ENCODE results near the gene SIX5. TPM values are rescaled to one million over a fixed set of nuclear protein-coding genes. Genes with fewer than 3 reads are reported as not detected.

Gene SIX5
- total RNA-seq, 2 donors from 2014 or later = 11.0 to 15.8 TPM

DNA sequence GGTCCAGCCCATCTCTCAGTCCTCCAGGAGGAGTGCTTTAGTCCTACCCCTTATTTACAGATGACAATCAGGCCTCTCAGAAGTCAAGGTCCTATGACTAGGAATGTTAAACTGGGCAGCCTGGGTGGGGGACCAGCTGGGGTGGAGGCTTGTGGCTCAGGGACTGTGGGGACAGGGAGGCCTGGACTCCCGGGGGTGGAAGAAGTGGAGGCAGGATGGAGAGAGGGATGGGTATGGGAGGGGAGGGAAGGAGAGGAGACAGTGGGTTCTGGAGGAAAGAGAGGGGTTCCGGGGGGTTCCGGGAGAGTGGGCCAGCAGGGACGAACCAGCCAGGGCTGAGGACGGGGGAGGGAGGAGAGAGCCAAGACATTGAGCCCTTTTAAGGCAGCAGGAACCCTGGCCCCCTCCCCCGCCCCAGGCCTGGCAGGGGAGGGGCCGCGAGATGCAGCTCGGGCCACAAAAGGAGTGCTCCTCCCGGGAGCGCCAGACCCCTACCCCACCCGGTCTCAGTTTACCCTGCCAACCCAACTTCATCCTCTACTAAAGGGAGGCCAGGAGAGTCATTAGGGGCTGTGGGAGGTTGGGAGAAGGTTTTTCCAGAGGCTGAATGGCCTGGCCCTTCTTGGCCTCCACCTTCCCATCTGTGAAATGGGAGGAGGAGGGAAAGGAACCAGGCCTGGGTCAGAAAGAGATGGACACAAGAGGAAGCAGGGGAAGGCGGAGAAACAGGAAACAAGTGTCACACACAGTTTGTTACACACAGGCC is 11.6 kb upstream of the SIX5 start:
- Histone ChIP-seq H3K4me3 (peak overlapping the region; percentile 18), H3K27me3 (no peaks in the 10 kb centered on the region), H3K36me3 (no peaks in the 10 kb centered on the region), H3K9ac (ENCODE audit: low read depth in 2 of 2, low read length in 2 of 2) (peak overlapping the region; percentile 38 to 53), H3K27ac (no peak overlapping the region), H3K9me3 (no peaks in the 10 kb centered on the region), H3K4me1 (no peaks in the 10 kb centered on the region)
- intact Hi-C loops (cut with DNase I) = no loop called here
- TF ChIP-seq, protein P1, sequence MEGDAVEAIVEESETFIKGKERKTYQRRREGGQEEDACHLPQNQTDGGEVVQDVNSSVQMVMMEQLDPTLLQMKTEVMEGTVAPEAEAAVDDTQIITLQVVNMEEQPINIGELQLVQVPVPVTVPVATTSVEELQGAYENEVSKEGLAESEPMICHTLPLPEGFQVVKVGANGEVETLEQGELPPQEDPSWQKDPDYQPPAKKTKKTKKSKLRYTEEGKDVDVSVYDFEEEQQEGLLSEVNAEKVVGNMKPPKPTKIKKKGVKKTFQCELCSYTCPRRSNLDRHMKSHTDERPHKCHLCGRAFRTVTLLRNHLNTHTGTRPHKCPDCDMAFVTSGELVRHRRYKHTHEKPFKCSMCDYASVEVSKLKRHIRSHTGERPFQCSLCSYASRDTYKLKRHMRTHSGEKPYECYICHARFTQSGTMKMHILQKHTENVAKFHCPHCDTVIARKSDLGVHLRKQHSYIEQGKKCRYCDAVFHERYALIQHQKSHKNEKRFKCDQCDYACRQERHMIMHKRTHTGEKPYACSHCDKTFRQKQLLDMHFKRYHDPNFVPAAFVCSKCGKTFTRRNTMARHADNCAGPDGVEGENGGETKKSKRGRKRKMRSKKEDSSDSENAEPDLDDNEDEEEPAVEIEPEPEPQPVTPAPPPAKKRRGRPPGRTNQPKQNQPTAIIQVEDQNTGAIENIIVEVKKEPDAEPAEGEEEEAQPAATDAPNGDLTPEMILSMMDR (IDR thresholded peaks at IDR 0.05) = no peak
- DNase-seq = no peak

DNA sequence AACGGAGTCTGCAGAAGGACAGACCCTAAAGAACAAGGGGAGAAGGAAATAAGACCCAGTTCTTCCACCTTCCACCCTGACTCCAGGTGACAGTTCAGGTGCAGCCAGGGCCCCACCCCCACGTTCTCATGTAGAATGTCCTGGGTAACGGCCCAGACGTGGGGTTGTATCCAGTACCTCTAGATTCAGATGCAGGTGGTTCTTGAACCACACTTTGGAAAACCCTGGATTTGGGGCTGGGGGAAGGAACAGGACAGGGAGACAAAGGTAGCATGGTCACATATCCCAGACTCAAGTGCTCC is 11.0 kb upstream of the SIX5 start:
- no peak overlapping the region for H3K27ac ChIP-seq
- intact Hi-C loops (cut with DNase I) = no loop called here
- H3K9me3 ChIP-seq = no peaks in the 10 kb centered on the region
- H3K27me3 ChIP-seq = no peaks in the 10 kb centered on the region
- no peaks in the 10 kb centered on the region for H3K4me1 ChIP-seq
- H3K36me3 ChIP-seq = no peaks in the 10 kb centered on the region
- TF ChIP-seq, protein P1 (IDR thresholded peaks at IDR 0.05) = no peak
- no peak overlapping the region for H3K4me3 ChIP-seq
- DNase-seq = no peak
- peak overlapping the region in 1 of 2 donors; percentile 16 for H3K9ac ChIP-seq (ENCODE audit: low read depth in 2 of 2, low read length in 2 of 2)

DNA sequence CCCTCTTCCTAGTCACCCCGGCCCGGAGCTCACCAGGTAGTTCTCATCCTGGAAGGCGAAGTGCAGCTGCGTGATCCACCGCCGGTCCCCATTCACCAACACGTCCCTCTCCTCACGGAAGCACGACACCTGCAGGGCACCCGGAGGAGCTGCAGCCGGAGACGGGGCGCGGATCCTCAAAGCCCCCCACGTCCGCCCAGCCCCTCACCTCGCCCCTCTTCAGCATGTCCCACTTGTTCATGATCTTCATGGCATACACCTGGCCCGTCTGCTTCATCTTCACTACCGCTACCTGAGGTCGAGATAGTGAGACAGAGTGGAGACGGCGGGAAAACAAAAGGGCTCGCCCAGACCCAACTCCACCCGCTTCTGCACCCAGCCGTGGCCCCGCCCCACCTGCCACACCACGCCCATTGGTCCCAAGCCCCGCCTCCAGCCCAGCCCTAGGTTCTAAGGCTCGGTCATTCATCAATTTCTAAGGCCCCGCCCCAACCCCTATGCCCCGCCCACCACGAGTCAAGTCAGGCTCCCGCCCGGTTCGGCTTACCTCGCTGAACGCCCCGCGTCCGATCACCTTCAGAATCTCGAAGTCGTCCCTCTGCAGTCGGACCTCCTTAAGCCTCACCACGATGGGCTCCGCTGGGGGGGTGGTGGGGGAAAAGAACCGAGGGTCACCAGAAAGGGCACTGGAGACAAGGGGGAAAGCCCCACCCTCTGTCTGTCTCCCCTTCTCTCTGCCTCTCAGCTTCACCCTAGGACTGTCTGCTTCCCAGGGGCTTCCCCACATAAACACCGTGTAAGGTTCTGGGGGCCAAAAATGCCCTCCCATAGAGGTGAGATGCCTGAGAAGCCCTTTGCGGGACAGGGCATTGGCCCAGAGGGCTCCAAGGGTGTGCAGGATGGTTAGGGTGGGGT is 10.4 kb upstream of the SIX5 start:
- H3K9ac ChIP-seq (ENCODE audit: low read depth in 2 of 2, low read length in 2 of 2) = peak overlapping the region; percentile 37 to 58
- TF ChIP-seq, protein P1 (IDR thresholded peaks at IDR 0.05) = peak; percentile 77
- H3K9me3 ChIP-seq = no peaks in the 10 kb centered on the region
- intact Hi-C loops (cut with DNase I) = no loop called here
- H3K27ac ChIP-seq = no peak overlapping the region
- H3K4me1 ChIP-seq = no peaks in the 10 kb centered on the region
- peak; percentile 98 for DNase-seq
- no peaks in the 10 kb centered on the region for H3K27me3 ChIP-seq
- H3K36me3 ChIP-seq = no peaks in the 10 kb centered on the region
- peak overlapping the region; percentile 27 for H3K4me3 ChIP-seq

DNA sequence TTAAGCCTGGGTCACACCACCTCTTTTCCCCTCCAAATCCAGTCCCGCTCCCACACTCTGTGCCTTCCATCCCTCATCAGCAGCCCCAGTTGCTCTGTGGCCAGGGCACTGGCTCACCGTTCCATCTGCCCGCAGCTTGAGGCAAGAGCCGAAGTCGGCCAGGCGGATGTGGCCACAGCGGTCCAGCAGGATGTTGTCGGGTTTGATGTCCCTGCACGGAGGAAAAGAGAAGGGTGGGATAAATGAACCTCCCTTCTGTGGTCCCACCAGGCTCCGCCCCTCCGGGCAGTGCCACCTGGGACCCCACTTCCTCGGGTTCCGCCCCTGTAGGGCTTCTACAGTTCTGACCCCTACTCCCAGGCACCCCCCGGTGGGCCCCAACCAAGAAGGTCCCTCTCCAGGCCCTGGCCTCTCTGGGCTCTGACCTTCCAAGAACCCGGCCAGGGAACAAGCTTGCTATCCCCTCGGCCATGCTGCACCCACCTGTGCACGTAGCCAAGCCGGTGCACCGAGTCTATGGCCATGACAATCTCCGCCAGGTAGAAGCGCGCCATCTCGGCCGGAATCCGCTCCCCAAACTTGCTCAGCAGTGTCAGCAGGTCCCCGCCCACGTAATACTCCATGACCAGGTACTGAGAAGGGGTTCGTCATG is 9.1 kb upstream of the SIX5 start:
- H3K27ac ChIP-seq = no peak overlapping the region
- DNase-seq = no peak
- intact Hi-C loops (cut with DNase I) = no loop called here
- H3K4me3 ChIP-seq = no peak overlapping the region
- H3K9ac ChIP-seq (ENCODE audit: low read depth in 2 of 2, low read length in 2 of 2) = no peak overlapping the region
- H3K4me1 ChIP-seq = no peaks in the 10 kb centered on the region
- TF ChIP-seq, protein P1 (IDR thresholded peaks at IDR 0.05) = no peak
- no peaks in the 10 kb centered on the region for H3K27me3 ChIP-seq
- no peaks in the 10 kb centered on the region for H3K36me3 ChIP-seq
- H3K9me3 ChIP-seq = no peaks in the 10 kb centered on the region

DNA sequence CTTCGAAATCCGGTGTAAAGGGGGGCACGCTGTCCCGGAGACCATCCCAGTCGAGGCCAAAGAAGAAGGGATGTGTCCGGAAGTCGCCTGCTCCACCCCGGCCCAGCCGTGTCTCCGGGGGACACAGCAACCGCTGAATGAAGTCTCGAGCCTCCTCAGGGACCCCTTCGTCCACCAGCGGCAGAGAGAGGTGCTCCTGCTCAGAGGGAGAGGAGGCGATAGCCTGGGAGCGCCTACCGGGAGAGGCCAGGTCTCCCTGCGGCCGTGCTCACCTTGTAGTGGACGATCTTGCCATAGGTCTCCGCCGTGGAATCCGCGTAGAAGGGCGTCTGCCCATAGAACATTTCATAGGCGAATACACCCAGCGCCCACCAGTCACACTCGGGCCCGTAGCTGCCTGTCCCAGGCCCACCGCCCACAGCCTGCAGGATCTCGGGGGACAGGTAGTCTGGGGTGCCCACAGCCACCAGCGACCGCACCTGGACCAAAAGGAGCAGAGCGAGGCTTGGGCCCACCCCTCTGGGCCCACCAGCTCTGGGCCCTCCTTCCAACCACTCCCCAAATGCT is 8.4 kb upstream of the SIX5 start:
- no peak overlapping the region for H3K9ac ChIP-seq (ENCODE audit: low read depth in 2 of 2, low read length in 2 of 2)
- H3K4me1 ChIP-seq = no peaks in the 10 kb centered on the region
- no peak overlapping the region for H3K27ac ChIP-seq
- TF ChIP-seq, protein P1 (IDR thresholded peaks at IDR 0.05) = no peak
- H3K27me3 ChIP-seq = no peaks in the 10 kb centered on the region
- intact Hi-C loops (cut with DNase I) = no loop called here
- DNase-seq = no peak
- H3K36me3 ChIP-seq = no peaks in the 10 kb centered on the region
- H3K4me3 ChIP-seq = no peak overlapping the region
- H3K9me3 ChIP-seq = no peaks in the 10 kb centered on the region
